ENCODE measurements around the gene DDX10. TPM values are rescaled to one million over a fixed set of nuclear protein-coding genes. Genes with fewer than 3 reads are reported as not detected.
"Not testable (repeated sequence)": the region's sequence is repeated elsewhere in the genome, so short reads cannot be mapped to it uniquely, and the experiment has no call there.

Gene DDX10
- total and polyA plus RNA-seq, 10 donors, result 17.5 to 39.3 (median 23.0) TPM

- TF ChIP-seq POLR2A (IDR thresholded peaks at IDR 0.05), result no peak
- no peak for TF ChIP-seq CTCF (IDR thresholded peaks at IDR 0.05 in 8 of 11, conservative IDR thresholded peaks at IDR 0.05 in 3 of 11)
- TF ChIP-seq POLR2AphosphoS5 (IDR thresholded peaks at IDR 0.05), result no peak
- Histone ChIP-seq H3K27me3 (replicated peaks in 1 of 7) (peaks cover 0 to 5% (median 0%) of the 10 kb centered on the region in 7 donors), H3K4me3 (no peak overlapping the region), H3K27ac (no peak overlapping the region), H3K36me3 (no peaks in the 10 kb centered on the region), H3K9me3 (no peaks in the 10 kb centered on the region), H3K4me1 (no peaks in the 10 kb centered on the region)
- no peak for DNase-seq
- WGBS, 5 donors, result 78 to 90% (median 79%) methylated on average over 2 of the region's 2 CpGs
- intact Hi-C loops (cut with DNase I; ENCODE audit: low total_unique reads), result no loop called here
Measured at GRCh38 chr11:108636222-108636621, 28.6 kb upstream of the DDX10 start.

GRCh38 chr11:108639146-108639545, 25.7 kb upstream of the DDX10 start:
- no peak for TF ChIP-seq POLR2A (IDR thresholded peaks at IDR 0.05)
- TF ChIP-seq POLR2AphosphoS5 (IDR thresholded peaks at IDR 0.05), result no peak
- no peak for TF ChIP-seq CTCF (IDR thresholded peaks at IDR 0.05 in 8 of 11, conservative IDR thresholded peaks at IDR 0.05 in 3 of 11)
- WGBS, 5 donors, result 89 to 100% (median 92%) methylated on average over 1 of the region's 1 CpG
- intact Hi-C loops (cut with DNase I; ENCODE audit: low total_unique reads), result no loop called here
- Histone ChIP-seq H3K36me3 (no peaks in the 10 kb centered on the region), H3K4me1 (no peaks in the 10 kb centered on the region), H3K9me3 (no peaks in the 10 kb centered on the region), H3K27ac (no peak overlapping the region), H3K4me3 (no peak overlapping the region), H3K27me3 (replicated peaks in 1 of 7) (peaks cover 0 to 5% (median 0%) of the 10 kb centered on the region in 7 donors)
- DNase-seq, result no peak

- H3K4me3 ChIP-seq; H3K4me1 ChIP-seq; DNase-seq; intact Hi-C loops (cut with DNase I; ENCODE audit: low total_unique reads); H3K27ac ChIP-seq; H3K9me3 ChIP-seq; H3K36me3 ChIP-seq; H3K27me3 ChIP-seq (replicated peaks in 1 of 7): not testable (repeated sequence)
- 86 to 100% (median 87%) methylated on average over 1 of the region's 1 CpG for WGBS, 5 donors
Measured at GRCh38 chr11:108641752-108642151, 23.1 kb upstream of the DDX10 start.

GRCh38 chr11:108643974-108644373, 20.9 kb upstream of the DDX10 start:
- H3K4me1 ChIP-seq, result no peaks in the 10 kb centered on the region
- intact Hi-C loops (cut with DNase I; ENCODE audit: low total_unique reads), result no loop called here
- TF ChIP-seq POLR2AphosphoS5 (IDR thresholded peaks at IDR 0.05), result no peak
- no peak for TF ChIP-seq POLR2A (IDR thresholded peaks at IDR 0.05)
- no peak for TF ChIP-seq CTCF (IDR thresholded peaks at IDR 0.05 in 8 of 11, conservative IDR thresholded peaks at IDR 0.05 in 3 of 11)
- H3K4me3 ChIP-seq, result no peak overlapping the region
- no peaks in the 10 kb centered on the region for H3K9me3 ChIP-seq
- no peaks in the 10 kb centered on the region for H3K27me3 ChIP-seq (replicated peaks in 1 of 7)
- H3K36me3 ChIP-seq, result no peaks in the 10 kb centered on the region
- DNase-seq, result no peak
- H3K27ac ChIP-seq, result no peak overlapping the region
- WGBS, 5 donors, result 52 to 78% (median 71%) methylated on average over 1 of the region's 1 CpG

- intact Hi-C loops (cut with DNase I; ENCODE audit: low total_unique reads), result no loop called here
- no peak for DNase-seq
- TF ChIP-seq POLR2AphosphoS5 (IDR thresholded peaks at IDR 0.05) (no peak), CTCF (IDR thresholded peaks at IDR 0.05 in 8 of 11, conservative IDR thresholded peaks at IDR 0.05 in 3 of 11) (no peak), POLR2A (IDR thresholded peaks at IDR 0.05) (no peak)
- no peak overlapping the region for H3K4me3 ChIP-seq
- no peaks in the 10 kb centered on the region for H3K4me1 ChIP-seq
- no peaks in the 10 kb centered on the region for H3K27me3 ChIP-seq (replicated peaks in 1 of 7)
- WGBS, 5 donors, result 70 to 83% (median 78%) methylated on average over 2 of the region's 2 CpGs
- no peaks in the 10 kb centered on the region for H3K36me3 ChIP-seq
- no peaks in the 10 kb centered on the region for H3K9me3 ChIP-seq
- H3K27ac ChIP-seq, result no peak overlapping the region
Measured at GRCh38 chr11:108645970-108646369, 18.9 kb upstream of the DDX10 start.

Measured in spleen (tissue), 11 donors.